Epidermal melanocyte (primary cell): Measurements from ENCODE around the gene GLRA1.

Source experiments
- DNase-seq: peaks from one replicate; pipeline ENCODE4 v3.0.0; 2011; ENCODE audit warnings: low spot score; ENCODE audit not compliant: insufficient read length

GLRA1 gene

GRCh38 chr5:151924564-151925301, at the start of gene GLRA1:
Gene GLRA1, minus strand, starts transcription at chr5:151924851. Its CDS starts 302 bp downstream, at chr5:151924549.
- DNase-seq: no peak

DNA sequence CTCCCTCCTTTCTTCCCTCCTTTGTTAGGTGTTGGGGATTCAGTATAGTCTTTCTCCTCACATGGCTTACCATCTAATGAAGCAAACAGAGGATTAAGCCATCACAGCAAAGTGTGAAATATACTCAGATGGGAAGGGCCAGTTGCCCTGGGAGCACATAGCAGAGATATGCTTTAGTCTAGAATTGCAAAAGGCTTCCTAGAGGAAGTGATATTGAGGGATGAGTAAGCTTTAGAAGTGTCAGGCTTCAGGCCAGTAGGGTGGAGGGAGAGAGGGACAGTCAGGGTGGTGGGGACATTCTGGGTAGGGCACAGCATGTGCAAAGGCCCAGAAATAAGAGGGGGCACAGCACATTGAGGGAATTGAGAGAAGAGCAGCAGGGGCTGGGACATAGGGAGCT, 46.2 kb upstream of the GLRA1 start:
- DNase-seq: no peak

- DNase-seq: no peak
Measured at GRCh38 chr5:151967865-151968264, 43.2 kb upstream of the GLRA1 start.

- no peak for DNase-seq
Measured at GRCh38 chr5:151966046-151966445, 41.4 kb upstream of the GLRA1 start.

DNA sequence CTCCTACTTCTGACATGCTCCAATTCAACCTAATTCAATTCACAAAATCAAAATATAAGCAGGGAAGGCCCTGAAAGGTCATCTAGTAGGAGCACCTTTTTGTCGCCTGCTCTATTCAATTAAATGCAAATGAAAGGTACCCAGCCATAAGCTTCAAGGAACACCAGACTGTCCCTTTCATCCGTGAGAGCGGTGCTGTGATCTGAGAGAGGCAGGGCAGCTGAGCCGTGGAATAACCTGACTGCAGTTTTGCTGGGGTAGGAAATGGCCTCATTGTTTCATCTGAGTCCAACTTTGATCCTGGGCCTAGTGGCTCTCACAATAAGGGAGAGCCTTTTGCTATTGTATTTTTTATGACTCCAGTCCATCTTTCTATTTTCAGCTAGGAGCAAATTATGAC, 39.8 kb upstream of the GLRA1 start:
- DNase-seq: no peak

DNA sequence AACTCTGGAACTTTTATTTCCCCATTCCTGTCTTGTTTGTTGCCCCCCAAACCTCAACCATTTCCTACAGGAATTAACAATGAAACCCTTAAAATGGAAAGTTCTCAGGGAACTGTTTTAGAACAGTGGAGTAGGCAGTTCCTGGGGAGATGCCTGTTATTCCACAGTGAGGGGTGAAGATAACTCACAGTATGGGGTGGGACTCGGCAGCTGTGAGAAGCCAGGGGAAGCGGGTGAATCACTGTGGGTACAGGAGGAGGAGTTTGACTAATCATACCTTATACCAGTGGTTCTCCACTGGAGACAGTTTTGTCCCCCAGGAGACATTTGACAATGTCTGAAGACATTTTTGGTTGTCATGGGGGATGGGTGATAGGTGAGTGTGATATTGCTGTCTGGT, 36.9 kb upstream of the GLRA1 start:
- no peak for DNase-seq

DNA sequence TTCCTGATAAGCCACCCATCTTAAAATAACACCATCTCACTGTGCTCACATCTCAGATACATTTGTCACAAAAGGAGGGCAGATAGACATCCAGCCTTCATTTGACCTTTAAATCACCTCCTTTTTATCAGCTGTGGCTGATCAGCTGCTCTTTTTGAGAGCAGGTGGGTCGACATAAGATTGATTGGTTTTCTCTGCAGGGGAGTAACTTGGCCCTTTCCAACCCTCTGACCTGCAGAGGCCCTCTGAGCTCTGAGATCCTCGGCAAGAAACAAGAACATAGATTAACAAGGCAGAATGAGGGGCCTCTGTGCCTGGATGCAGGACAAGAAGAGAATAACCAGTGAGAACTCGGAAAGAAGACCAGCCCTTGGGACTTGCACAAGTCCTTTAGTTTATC, 33.5 kb upstream of the GLRA1 start:
- no peak for DNase-seq

- DNase-seq: no peak
Measured at GRCh38 chr5:151956725-151957124, 32.1 kb upstream of the GLRA1 start.

GRCh38 chr5:151954255-151954654, 29.6 kb upstream of the GLRA1 start:
- DNase-seq: peak; percentile 29

DNA sequence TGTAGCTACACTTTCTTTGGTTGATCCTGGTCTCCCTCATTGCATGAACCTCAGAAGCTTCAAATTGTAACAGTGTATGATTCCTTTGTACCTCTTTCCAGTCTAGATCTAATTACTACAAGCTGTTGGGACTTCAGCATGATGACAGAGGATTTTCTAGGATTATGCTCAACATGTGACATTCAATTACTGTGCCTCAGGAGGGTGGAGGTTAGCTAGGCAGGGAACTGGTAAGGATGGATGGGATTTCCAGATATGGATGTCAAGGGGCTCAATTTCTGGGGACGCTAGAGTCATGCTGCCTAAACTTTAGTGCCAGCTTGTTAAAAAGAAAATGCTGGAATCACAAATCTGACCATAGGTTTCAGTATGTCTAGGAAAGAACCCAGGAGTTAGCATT, 29.2 kb upstream of the GLRA1 start:
- no peak for DNase-seq

DNA sequence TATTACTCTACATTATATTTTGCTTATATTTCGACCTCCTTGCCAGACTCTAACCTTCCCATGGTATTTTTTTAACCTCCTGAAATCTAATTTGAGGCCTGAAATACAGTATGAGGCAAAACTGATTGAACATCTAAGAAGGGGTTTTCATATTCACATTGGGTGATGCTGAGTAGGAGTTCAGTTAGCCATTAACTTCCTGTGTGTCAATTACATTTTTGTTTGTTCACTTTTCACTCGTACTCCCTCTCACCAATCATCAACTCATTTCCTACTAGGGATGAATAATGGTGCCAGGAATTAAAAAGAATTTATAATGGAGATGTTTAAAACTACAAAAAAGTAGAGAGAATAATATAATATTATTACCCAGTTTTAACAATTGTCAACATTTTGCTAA, 27.6 kb upstream of the GLRA1 start:
- no peak for DNase-seq

DNA sequence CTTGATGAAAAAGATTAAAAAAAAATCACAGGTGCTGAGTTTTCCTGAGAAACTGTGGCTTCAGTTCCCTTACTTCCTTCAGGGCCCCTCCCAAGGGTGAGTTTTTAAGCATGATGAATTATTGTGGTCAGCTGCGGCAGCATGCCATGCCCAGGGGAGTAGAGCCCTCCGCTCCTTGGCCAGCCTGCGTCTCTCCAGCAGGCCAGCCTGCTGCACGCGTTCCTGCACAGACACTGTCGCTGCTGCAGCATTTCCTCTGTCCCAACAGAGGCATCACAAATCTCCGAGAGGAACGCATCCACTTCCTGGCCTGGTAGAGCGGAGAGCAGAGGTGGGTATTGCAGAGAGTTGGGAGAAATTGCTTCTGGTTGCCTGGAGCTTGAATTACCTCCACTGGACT, 26.1 kb upstream of the GLRA1 start:
- DNase-seq: no peak

DNA sequence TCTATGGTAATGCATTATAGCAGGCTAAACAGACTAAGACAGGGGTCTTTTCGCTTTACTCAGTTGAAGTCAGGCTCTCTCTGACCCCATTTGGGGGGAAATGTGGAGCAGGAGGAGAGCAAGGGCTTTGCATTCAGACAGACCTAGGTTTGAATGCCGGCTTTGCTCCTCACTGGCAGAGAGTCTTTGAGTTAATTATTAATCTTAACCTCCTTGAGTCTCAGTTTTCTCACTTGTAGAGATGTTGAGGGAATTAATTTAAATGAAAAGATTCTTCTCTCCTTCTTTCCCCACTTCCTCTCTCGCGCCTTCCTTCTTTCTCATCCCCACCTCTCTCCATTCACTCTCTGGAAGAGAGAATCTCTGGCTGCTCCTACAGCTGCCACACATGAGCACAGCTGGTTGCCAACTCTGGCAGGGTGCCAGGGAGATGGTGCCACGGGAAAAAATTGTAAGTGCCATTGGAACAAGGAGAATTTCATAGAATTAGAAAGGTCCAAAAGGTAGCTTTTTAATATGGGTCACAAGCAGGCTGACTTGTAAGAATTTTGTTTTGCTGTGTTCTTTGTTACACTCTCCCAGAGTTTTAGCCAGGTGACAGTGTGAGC, 25.2 kb upstream of the GLRA1 start:
- no peak for DNase-seq

GRCh38 chr5:151949113-151949512, 24.5 kb upstream of the GLRA1 start:
- no peak for DNase-seq

DNA sequence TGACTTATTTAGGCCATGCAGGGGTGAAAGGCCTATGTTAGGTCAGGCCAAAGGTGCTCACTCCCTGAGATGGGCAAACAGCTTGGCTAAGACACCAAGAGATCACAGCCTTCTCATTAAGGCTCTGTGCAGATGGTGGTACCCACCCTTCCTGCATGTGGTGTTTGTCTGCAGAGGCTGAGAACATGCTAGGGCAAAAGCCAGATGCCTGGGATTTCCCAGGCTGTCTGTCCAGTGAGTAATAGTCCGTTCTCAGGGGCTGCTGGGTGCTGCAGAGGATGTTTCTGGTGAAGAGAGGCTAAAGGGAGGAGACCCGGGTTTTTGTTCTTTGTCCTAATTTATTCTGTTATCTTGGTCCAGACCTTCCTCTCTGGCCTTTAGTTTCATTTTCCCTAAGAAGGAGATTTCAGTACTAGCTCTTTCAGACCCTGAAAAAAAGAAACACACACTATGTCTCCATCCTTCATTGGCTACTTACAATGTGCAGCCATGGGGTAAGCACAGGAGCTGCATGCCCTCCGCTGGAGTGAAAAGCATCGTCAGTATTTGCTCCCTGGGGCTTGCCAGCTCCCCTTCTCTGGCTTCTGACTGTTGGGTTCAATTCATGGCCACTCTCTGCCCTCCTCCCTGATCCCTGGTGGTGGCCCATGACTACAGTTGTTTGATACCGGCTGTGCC, 23.4 kb upstream of the GLRA1 start:
- no peak for DNase-seq

DNA sequence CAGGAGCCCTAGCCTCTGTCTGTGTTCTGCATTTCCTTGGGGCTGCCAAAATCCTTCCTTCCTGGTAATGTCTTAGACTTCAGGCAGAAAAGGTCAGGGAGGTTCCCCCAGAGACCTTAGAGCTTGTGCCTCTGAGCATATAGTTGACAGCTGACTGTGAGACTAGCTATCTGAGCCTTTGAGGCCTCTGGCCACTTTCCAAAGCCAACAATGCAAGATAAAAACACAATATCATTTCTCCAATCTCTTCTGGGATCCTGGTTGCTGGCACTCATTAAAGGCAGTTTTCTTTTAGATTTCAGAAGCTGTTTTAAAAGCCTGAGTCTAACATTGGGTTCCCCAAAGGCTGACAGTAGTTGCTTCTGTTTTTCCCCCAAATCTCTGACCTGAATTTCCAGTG, 13.2 kb upstream of the GLRA1 start:
- DNase-seq: no peak

DNA sequence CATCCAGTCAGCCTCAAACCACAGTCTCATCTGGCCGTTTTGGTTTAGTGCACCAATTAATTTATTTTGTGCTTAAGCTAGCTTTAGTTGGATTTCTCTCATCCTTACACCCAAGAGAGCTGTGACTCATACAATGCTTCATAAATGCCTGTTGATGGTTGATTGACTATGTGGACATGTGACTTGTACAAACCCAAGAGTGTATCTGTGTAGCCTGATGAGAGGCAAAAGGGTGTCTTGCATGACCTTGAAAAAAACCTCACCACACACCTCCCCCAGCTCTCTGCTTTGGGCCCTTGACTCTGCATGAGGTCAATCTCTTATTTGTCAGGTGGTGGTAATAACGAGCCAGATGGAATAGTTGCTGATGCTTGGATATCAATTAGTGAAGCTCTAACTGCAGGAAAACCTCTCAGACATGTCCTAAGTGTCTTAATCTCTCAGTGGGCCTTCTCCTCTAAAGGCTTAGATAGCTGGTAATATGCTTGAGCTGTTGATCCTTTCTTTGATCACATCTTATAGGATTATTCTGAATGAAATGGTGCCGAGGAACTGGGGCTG, 10.6 kb upstream of the GLRA1 start:
- no peak for DNase-seq

DNA sequence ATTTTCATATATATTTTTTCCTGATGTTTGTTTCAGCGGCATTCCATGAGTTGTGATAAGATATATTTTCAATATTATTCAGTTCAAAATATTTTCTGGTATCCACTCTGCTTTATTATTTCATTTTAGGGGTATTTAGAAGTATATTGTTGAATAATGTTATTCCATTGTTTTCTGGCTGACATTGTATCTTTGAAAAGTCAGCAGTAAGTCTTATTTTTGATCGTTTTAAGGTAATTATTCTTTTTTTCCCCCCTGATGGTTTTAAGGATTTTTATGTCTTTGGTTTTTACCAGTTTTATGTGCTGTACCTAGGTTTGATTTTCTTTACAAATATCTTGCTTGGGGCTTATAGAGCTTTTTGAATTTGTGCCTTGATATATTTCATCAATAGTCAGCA, 6.6 kb upstream of the GLRA1 start:
- DNase-seq: no peak

DNA sequence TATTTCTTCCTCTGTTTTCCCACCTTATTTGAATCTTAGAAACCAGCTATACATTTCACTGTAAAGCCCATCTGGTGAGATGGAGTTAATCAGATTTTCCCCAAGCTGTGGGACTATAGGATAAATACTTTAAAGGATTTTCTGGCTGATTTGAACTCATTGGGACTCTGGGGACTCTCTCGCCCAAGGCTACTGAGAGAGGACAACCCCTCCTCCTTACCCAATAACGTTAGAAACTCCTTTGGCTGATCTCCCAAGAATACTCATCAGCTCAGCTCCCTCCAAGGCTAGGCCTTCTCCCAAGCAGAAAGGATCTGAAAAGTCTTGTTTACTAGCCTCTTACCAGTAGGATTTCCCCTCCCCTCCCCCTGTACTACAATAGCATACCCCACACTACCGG, 1.5 kb upstream of the GLRA1 start:
- no peak for DNase-seq

DNA sequence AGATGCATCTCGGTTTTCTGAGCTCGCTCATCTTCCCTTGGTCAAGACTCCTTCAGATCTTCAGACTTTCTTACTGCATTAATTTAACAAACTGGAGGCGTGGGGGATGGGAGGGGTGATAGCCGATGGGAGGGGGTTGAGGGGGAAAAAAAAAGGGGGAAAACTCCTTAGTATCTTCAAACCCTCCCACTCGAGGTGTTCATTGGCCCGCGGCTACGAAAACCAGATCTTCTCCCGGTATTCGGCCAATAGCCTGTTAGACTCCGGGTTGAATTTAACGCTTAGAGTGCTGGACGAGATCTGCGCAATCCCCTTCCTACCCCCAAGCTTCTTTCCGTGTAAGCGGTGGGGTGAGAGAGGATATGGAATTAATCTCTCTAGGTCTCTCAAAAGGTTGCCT, 689 bp upstream of the GLRA1 start:
- no peak for DNase-seq

GRCh38 chr5:151923866-151924476, 680 bp downstream of the GLRA1 start:
- no peak for DNase-seq

DNA sequence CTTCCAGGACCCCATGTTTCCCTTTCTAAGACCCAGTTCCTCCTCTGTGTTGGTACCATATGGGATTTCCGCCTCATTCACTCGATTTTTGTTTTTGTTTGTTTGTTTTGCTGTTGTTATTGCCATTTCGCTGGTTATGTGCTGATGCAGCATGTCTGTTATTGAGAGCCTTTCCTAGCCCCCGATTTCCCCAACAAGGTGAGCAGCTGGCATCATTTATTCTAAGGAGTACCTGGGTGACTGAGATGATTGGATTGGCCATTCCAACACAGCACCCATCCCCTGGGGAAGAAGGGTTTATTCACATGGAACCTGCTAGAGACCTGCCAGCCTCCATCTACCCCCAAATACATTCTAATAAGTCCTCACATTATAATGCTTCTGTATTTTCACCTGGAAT, 2.7 kb downstream of the GLRA1 start:
- DNase-seq: no peak
